Tibial artery (tissue), 4 donors: ENCODE results near the gene WRAP53.

Experiments used
- DNase-seq, 2 donors: peaks; one replicate each; pipeline ENCODE4 v3.0.0-alpha.2; 2019
- H3K27ac ChIP-seq, 2 donors: fragments of 200-600 bp; sonication (generic) in 1 of 2; 1 replicate in 1 of 2; 2 replicates in 1 of 2; pipeline ENCODE4 v1.5.1; 2018 to 2019; ENCODE audit warnings: mild to moderate bottlenecking in 1 of 2
- H3K27me3 ChIP-seq, 2 donors: fragments of 200-600 bp; sonication (generic) in 1 of 2; one replicate each; pipeline versions ENCODE4 v1.5.1 to v1.6.0; 2016 to 2019
- H3K36me3 ChIP-seq, 3 donors: fragments of 200-600 bp; sonication (generic) in 2 of 3; one replicate each; pipeline ENCODE4 v1.5.1; 2016 to 2019; ENCODE audit warnings: mild to moderate bottlenecking in 2 of 3
- H3K4me1 ChIP-seq, 4 donors: fragments of 200-600 bp; sonication (generic) in 2 of 4; 1 replicate in 3 of 4; 2 replicates in 1 of 4; pipeline ENCODE4 v1.5.1; 2016 to 2019
- H3K4me3 ChIP-seq, 2 donors: fragments of 200-600 bp; sonication (generic) in 1 of 2; 1 replicate in 1 of 2; 2 replicates in 1 of 2; pipeline ENCODE4 v1.5.1; 2018 to 2019; ENCODE audit warnings: mild to moderate bottlenecking in 2 of 2
- H3K9me3 ChIP-seq, 3 donors: fragments of 200-600 bp; sonication (generic) in 1 of 3; one replicate each; pipeline ENCODE4 v1.5.1; 2016 to 2019
- CTCF ChIP-seq, 2 experiments: fragments of 200-600 bp in 1 of 2; fragments of 450-650 bp in 1 of 2; IDR thresholded peaks; one replicate each; pipeline ENCODE4 v1.5.1; 2017 to 2019; ENCODE audit warnings: antibody characterized with exemption in 2 of 2, mild to moderate bottlenecking in 1 of 2, moderate library complexity in 1 of 2
- intact Hi-C: fragments of 100-400 bp; cut with DNase I; formaldehyde crosslinking; loops from one replicate; pipeline ENCODE4 v1.15.0; 2023; ENCODE audit warnings: low total_unique reads

Gene WRAP53

GRCh38 chr17:7750321-7750821, 62.1 kb downstream of the WRAP53 start:
- H3K4me1 ChIP-seq = no peaks in the 10 kb centered on the region
- no peaks in the 10 kb centered on the region for H3K36me3 ChIP-seq
- intact Hi-C loops = no loop called here
- TF ChIP-seq CTCF (IDR thresholded peaks at IDR 0.05) = no peak
- peaks cover 0 to 31% of the 10 kb centered on the region in 2 donors for H3K27me3 ChIP-seq
- DNase-seq = no peak
- H3K4me3 ChIP-seq = no peak overlapping the region
- H3K9me3 ChIP-seq = no peaks in the 10 kb centered on the region
- no peak overlapping the region for H3K27ac ChIP-seq
